Measurements from ENCODE around the gene B9D1. TPM values are rescaled to one million over a fixed set of nuclear protein-coding genes. Genes with fewer than 3 reads are reported as not detected.

The B9D1 gene
- polyA plus RNA-seq, 1 of the 3 experiments (the other 2 are of a cell fraction) = 81.6 TPM

DNA sequence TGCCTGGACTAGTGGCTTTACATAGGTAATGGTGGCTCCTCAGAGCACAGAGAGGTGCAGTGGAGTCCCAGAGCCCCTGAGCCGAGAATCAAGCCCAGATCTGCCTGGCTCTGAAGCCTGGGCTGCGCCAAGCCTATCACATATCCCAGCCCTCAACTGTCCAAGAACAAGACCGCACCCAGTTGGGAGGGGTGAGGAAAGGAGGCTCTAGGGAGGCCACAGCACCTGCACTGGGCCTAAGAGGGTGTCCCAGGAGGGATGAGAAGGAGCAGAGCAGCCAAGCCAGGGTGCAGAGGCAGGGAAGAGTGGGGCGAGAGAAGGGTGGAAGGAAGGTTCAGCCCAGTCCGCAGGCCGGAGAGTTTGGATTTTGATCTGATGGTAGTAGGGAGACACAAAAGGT, 47.6 kb upstream of the B9D1 start (continued):
- TF ChIP-seq TEAD4 (IDR thresholded peaks at IDR 0.05; ENCODE audit: borderline replicate concordance, insufficient read depth) (no peak), RXRA (IDR thresholded peaks at IDR 0.05; ENCODE audit: borderline replicate concordance, low read depth) (no peak), JUND (IDR thresholded peaks at IDR 0.05) (no peak)

GRCh38 chr17:19409509-19409908, 47.0 kb upstream of the B9D1 start:
- Histone ChIP-seq H4K20me1 (ENCODE audit: insufficient read depth) (no peaks in the 10 kb centered on the region), H3K27me3 (ENCODE audit: insufficient read depth) (no peaks in the 10 kb centered on the region), H3K9ac (no peak overlapping the region), H3K27ac (ENCODE audit: low read depth in 2 of 2, low read length in 1 of 2) (peak overlapping the region; percentile 4 to 53; a peak in 2 of 4 replicates), H2AFZ (ENCODE audit: low read depth) (0 out of 2 replicates have a peak overlapping the region, but pooled peaks have one; percentile 26), H3F3A (replicated peaks; ENCODE audit: insufficient read depth) (peaks cover 7% of the 10 kb centered on the region), H3K36me3 (replicated peaks in 1 of 2; ENCODE audit: control insufficient read depth in 1 of 2, insufficient read depth in 2 of 2, low read length in 1 of 2) (peaks cover 0 to 8% of the 10 kb centered on the region in 2 experiments), H3K79me2 (ENCODE audit: insufficient read depth) (peaks cover 4% of the 10 kb centered on the region; the same call in 1 of the 2 replicates), H3K4me1 (ENCODE audit: control insufficient read depth in 1 of 2, insufficient read depth in 2 of 2, low read depth in 1 of 2, low read length in 1 of 2) (peaks cover 17 to 38% of the 10 kb centered on the region in 2 experiments; a peak in 3 of 4 replicates), H3K9me2 (no peaks in the 10 kb centered on the region), H3K4me2 (peak overlapping the region; percentile 90), H3K4me3 (ENCODE audit: low read depth in 2 of 2, low read length in 1 of 2) (no peak overlapping the region), H3K9me3 (no peaks in the 10 kb centered on the region)
- TF ChIP-seq ELF1 (IDR thresholded peaks at IDR 0.05) (no peak), PBX3 (IDR thresholded peaks at IDR 0.05) (0 out of 2 replicates have a peak, but pooled peaks have one; percentile 14), FOXJ3 (CRISPR knock-in tag; IDR thresholded peaks at IDR 0.05) (no peak), TCF12 (IDR thresholded peaks at IDR 0.05) (peak; percentile 40; the same call in 1 of the 2 replicates), NRF1 (IDR thresholded peaks at IDR 0.05; ENCODE audit: low read depth, low read length) (no peak), MAX (IDR thresholded peaks at IDR 0.05; ENCODE audit: low read depth) (0 out of 2 replicates have a peak, but pooled peaks have one; percentile 32), MEF2A (IDR thresholded peaks at IDR 0.05; ENCODE audit: borderline replicate concordance, low read depth) (no peak), FOSL2 (IDR thresholded peaks at IDR 0.05; ENCODE audit: borderline replicate concordance, low read depth) (peak; percentile 70; the same call in 1 of the 2 replicates), YY1 (IDR thresholded peaks at IDR 0.05; ENCODE audit: low read depth) (no peak; the same call in 1 of the 2 replicates)
- TF ChIP-seq, protein P1, sequence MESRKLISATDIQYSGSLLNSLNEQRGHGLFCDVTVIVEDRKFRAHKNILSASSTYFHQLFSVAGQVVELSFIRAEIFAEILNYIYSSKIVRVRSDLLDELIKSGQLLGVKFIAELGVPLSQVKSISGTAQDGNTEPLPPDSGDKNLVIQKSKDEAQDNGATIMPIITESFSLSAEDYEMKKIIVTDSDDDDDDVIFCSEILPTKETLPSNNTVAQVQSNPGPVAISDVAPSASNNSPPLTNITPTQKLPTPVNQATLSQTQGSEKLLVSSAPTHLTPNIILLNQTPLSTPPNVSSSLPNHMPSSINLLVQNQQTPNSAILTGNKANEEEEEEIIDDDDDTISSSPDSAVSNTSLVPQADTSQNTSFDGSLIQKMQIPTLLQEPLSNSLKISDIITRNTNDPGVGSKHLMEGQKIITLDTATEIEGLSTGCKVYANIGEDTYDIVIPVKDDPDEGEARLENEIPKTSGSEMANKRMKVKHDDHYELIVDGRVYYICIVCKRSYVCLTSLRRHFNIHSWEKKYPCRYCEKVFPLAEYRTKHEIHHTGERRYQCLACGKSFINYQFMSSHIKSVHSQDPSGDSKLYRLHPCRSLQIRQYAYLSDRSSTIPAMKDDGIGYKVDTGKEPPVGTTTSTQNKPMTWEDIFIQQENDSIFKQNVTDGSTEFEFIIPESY (IDR thresholded peaks at IDR 0.05; ENCODE audit: borderline replicate concordance, low read depth) = no peak
- 21% methylated on average over 3 of the region's 3 CpGs for WGBS (ENCODE audit: low lambda C conversion rate)
- POLR2A ChIA-PET = interaction anchor here (1.7 to 3.2 kb wide), 2 partner anchors 25 to 32 kb away, joined by 5 to 13 read pairs; no protein-coding TSS in a partner anchor
- CTCF ChIA-PET = interaction anchor here (1.5 to 7.4 kb wide), 4 partner anchors 23 to 46 kb away, joined by 4 to 79 read pairs (median 8); partner anchors contain the start of genes B9D1 and MFAP4
- DNase-seq = no peak

Measured in SK-N-SH (cell line).